SK-N-SH (cell line): Measurements from ENCODE around the gene MRPS22. TPM values are rescaled to one million over a fixed set of nuclear protein-coding genes. Genes with fewer than 3 reads are reported as not detected.

Experiments used
- CTCF ChIA-PET: fragments of 300-600, 350-600 bp; formaldehyde crosslinking; extraction: SDS; loops from one replicate; lab custom pipeline; 2021; lab: Yijun Ruan, JAX
- POLR2A ChIA-PET: fragments of 350-600 bp; sonication (Branson Sonifier 250); formaldehyde crosslinking; extraction: SDS; loops from one replicate; lab custom pipeline; 2020; ENCODE audit warnings: antibody characterized with exemption, inconsistent platforms; lab: Yijun Ruan, JAX
- DNase-seq: peaks from one replicate; pipeline ENCODE4 v3.0.0; 2012
- H2AFZ ChIP-seq: fragments of 200-600 bp; sonication (generic); 2 replicates; pipeline ENCODE4 v1.8.1; 2016; ENCODE audit warnings: antibody characterized with exemption, mild to moderate bottlenecking, low read depth
- H3F3A ChIP-seq: fragments of 200-600 bp; sonication (generic); replicated peaks from 2 replicates; pipeline ENCODE3; 2016; ENCODE audit warnings: antibody characterized with exemption, mild to moderate bottlenecking; ENCODE audit not compliant: insufficient read depth
- H3K27ac ChIP-seq, 2 experiments: fragments of 200-500 bp in 1 of 2; fragments of 200-600 bp in 1 of 2; sonication (Bioruptor generic) in 1 of 2; sonication (generic), shearing (Covaris generic) in 1 of 2; 2 replicates each; pipeline versions ENCODE4 v1.5.1 to v1.6.1; 2014 to 2016; ENCODE audit warnings: low read depth in 2 of 2, inconsistent platforms in 1 of 2, low read length in 1 of 2, mild to moderate bottlenecking in 1 of 2, mixed read lengths in 1 of 2
- H3K27me3 ChIP-seq: fragments of 200-600 bp; sonication (generic), shearing (Covaris generic); 2 replicates; pipeline ENCODE4 v1.6.1; 2016; ENCODE audit warnings: mixed run types; ENCODE audit not compliant: insufficient read depth
- H3K36me3 ChIP-seq, 2 experiments: fragments of 200-500 bp in 1 of 2; fragments of 200-600 bp in 1 of 2; sonication (Bioruptor generic) in 1 of 2; sonication (generic) in 1 of 2; replicated peaks in 1 of 2; 2 replicates each; pipeline versions ENCODE3 to v1.5.1; 2014 to 2016; ENCODE audit warnings: low read length in 1 of 2, mild to moderate bottlenecking in 1 of 2; ENCODE audit not compliant: insufficient read depth in 2 of 2, control insufficient read depth in 1 of 2
- H3K4me1 ChIP-seq, 2 experiments: fragments of 200-500 bp in 1 of 2; fragments of 200-600 bp in 1 of 2; sonication (Bioruptor generic) in 1 of 2; sonication (generic), shearing (Covaris generic) in 1 of 2; 2 replicates each; pipeline versions ENCODE4 v1.5.1 to v1.6.1; 2014 to 2016; ENCODE audit warnings: low read depth in 1 of 2, low read length in 1 of 2, mixed run types in 1 of 2; ENCODE audit not compliant: insufficient read depth in 2 of 2, control insufficient read depth in 1 of 2
- H3K4me2 ChIP-seq: fragments of 200-600 bp; sonication (generic), shearing (Covaris generic); 2 replicates; pipeline ENCODE4 v1.6.1; 2017; ENCODE audit warnings: mixed run types
- H3K4me3 ChIP-seq, 2 experiments: fragments of 200-500 bp in 1 of 2; fragments of 200-600 bp in 1 of 2; sonication (Bioruptor generic) in 1 of 2; sonication (generic), shearing (Covaris generic) in 1 of 2; 2 replicates each; pipeline versions ENCODE4 v1.5.1 to v1.8.1; 2014 to 2016; ENCODE audit warnings: low read depth in 2 of 2, inconsistent platforms in 1 of 2, low read length in 1 of 2, mild to moderate bottlenecking in 1 of 2, mixed read lengths in 1 of 2, moderate library complexity in 1 of 2
- H3K79me2 ChIP-seq: fragments of 200-600 bp; sonication (generic); 2 replicates; pipeline ENCODE4 v1.8.1; 2017; ENCODE audit warnings: mild to moderate bottlenecking; ENCODE audit not compliant: insufficient read depth
- H3K9ac ChIP-seq: fragments of 200-600 bp; sonication (generic); 2 replicates; pipeline ENCODE4 v1.6.1; 2017; ENCODE audit warnings: mixed run types
- H3K9me2 ChIP-seq: fragments of 200-600 bp; sonication (generic); 2 replicates; pipeline ENCODE4 v1.6.1; 2017; ENCODE audit warnings: mixed run types
- H3K9me3 ChIP-seq: fragments of 200-600 bp; sonication (generic); 2 replicates; pipeline ENCODE4 v1.6.1; 2017; ENCODE audit warnings: mixed run types, mild to moderate bottlenecking, moderate library complexity
- H4K20me1 ChIP-seq: fragments of 200-600 bp; sonication (generic); 2 replicates; pipeline ENCODE4 v1.6.1; 2017; ENCODE audit warnings: mild to moderate bottlenecking, mixed run types; ENCODE audit not compliant: insufficient read depth
- CTCF ChIP-seq: fragments of 200-600 bp; sonication (generic); IDR thresholded peaks from 2 replicates; pipeline ENCODE4 v1.6.1; 2017; ENCODE audit warnings: antibody characterized with exemption, mild to moderate bottlenecking, moderate library complexity
- FOSL2 ChIP-seq: IDR thresholded peaks from 2 replicates; pipeline ENCODE4 v1.4.0; 2012; ENCODE audit warnings: low read depth, mild to moderate bottlenecking, moderate library complexity, borderline replicate concordance
- FOXJ3 ChIP-seq: sonication (generic); formaldehyde crosslinking; IDR thresholded peaks from 2 replicates; pipeline ENCODE4 v1.5.1; 2020; ENCODE audit warnings: mild to moderate bottlenecking, missing genetic modification reagents
- FOXM1 ChIP-seq: IDR thresholded peaks from 2 replicates; pipeline ENCODE4 v1.4.0; 2012; ENCODE audit warnings: low read depth, mild to moderate bottlenecking
- GABPA ChIP-seq: IDR thresholded peaks from 2 replicates; pipeline ENCODE4 v1.4.0; 2012; ENCODE audit warnings: low read depth, mild to moderate bottlenecking
- IRF3 ChIP-seq: fragments of 150-350 bp; IDR thresholded peaks from 2 replicates; pipeline ENCODE4 v1.6.1; 2016; ENCODE audit warnings: mild to moderate bottlenecking, low read depth, low read length
- JUND ChIP-seq: IDR thresholded peaks from 2 replicates; pipeline ENCODE4 v1.4.0; 2012
- MAX ChIP-seq: IDR thresholded peaks from 2 replicates; pipeline ENCODE4 v1.4.0; 2012; ENCODE audit warnings: low read depth
- MEF2A ChIP-seq: IDR thresholded peaks from 2 replicates; pipeline ENCODE4 v1.4.0; 2012; ENCODE audit warnings: low read depth, borderline replicate concordance
- MXI1 ChIP-seq: IDR thresholded peaks from 2 replicates; pipeline ENCODE4 v1.6.1; 2012; ENCODE audit warnings: mild to moderate bottlenecking, low read depth, low read length, improper control_type of control experiment
- RXRA ChIP-seq: IDR thresholded peaks from 2 replicates; pipeline ENCODE4 v1.4.0; 2012; ENCODE audit warnings: low read depth, mild to moderate bottlenecking, borderline replicate concordance
- SIN3A ChIP-seq: IDR thresholded peaks from 2 replicates; pipeline ENCODE4 v1.6.1; 2012; ENCODE audit warnings: low read depth, mild to moderate bottlenecking, low read length, moderate library complexity, borderline replicate concordance
- USF2 ChIP-seq: fragments of 150-350 bp; IDR thresholded peaks from 2 replicates; pipeline ENCODE4 v1.6.1; 2017; ENCODE audit warnings: antibody characterized with exemption, low read length, low read depth, borderline replicate concordance
- WGBS: methylation state at CpG from one replicate; pipeline ENCODE4 v1.1.6; 2017; ENCODE audit warnings: low lambda C conversion rate; 5-methylcytosine and 5-hydroxymethylcytosine counted together
- polyA plus RNA-seq, 3 experiments: library from polyadenylated mRNA; depleted of rRNA; stranded (reverse); fragments of >200 nt; gene quantifications; 2 replicates each; pipeline ENCODE4 v1.2.3, GENCODE V29; 2012

Gene MRPS22
- polyA plus RNA-seq, 1 of the 3 experiments (the other 2 are of a cell fraction): 50.6 TPM

- ChIA-PET CTCF (interaction anchor here (0.7 to 8.6 kb wide), 5 partner anchors 13 to 1529 kb away, joined by 3 to 83 read pairs (median 17); no protein-coding TSS in a partner anchor), POLR2A (no interaction called here)
- Histone ChIP-seq H3F3A (no peaks in the 10 kb centered on the region), H3K9me3 (no peaks in the 10 kb centered on the region), H4K20me1 (no peaks in the 10 kb centered on the region), H3K4me2 (no peak overlapping the region), H3K79me2 (no peaks in the 10 kb centered on the region), H3K27ac (no peak overlapping the region), H3K9ac (no peak overlapping the region), H3K9me2 (no peaks in the 10 kb centered on the region), H3K27me3 (no peaks in the 10 kb centered on the region), H2AFZ (no peak overlapping the region), H3K4me1 (peaks cover 9 to 13% of the 10 kb centered on the region in 2 experiments; a peak in 2 of 4 replicates), H3K4me3 (no peak overlapping the region), H3K36me3 (no peaks in the 10 kb centered on the region)
- no peak for DNase-seq
- WGBS: 58% methylated on average over 6 of the region's 6 CpGs
- TF ChIP-seq MEF2A: no peak
- TF ChIP-seq RXRA: no peak; the same call in 1 of the 2 replicates
- no peak for TF ChIP-seq MAX
- no peak for TF ChIP-seq IRF3
- no peak for TF ChIP-seq MXI1
- no peak for TF ChIP-seq FOXJ3 (CRISPR knock-in tag)
- TF ChIP-seq CTCF: no peak
- TF ChIP-seq GABPA: no peak
- no peak for TF ChIP-seq USF2
Observed at GRCh38 chr3:139317215-139317614, 26.6 kb upstream of the MRPS22 start.

GRCh38 chr3:139317660-139318430, 26.0 kb upstream of the MRPS22 start:
- 100% methylated on average over 3 of the region's 8 CpGs for WGBS

More at GRCh38 chr3:139317660-139318430, 26.0 kb upstream of the MRPS22 start:
- CTCF ChIA-PET: interaction anchor here (0.7 to 8.6 kb wide), 7 partner anchors 11 to 1528 kb away, joined by 3 to 83 read pairs (median 11); no protein-coding TSS in a partner anchor
- no peak overlapping the region for H3K27ac ChIP-seq
- no peaks in the 10 kb centered on the region for H3F3A ChIP-seq
- H3K36me3 ChIP-seq: no peaks in the 10 kb centered on the region
- H3K9me3 ChIP-seq: no peaks in the 10 kb centered on the region
- no peak overlapping the region for H2AFZ ChIP-seq
- no peak overlapping the region for H3K4me2 ChIP-seq
- no peak for DNase-seq
- POLR2A ChIA-PET: interaction anchor here (0.6 kb wide), 2 partner anchors 324 to 400 kb away, joined by 3 read pairs; no protein-coding TSS in a partner anchor
- TF ChIP-seq FOXM1 (no peak), CTCF (no peak), SIN3A (no peak), MXI1 (no peak), JUND (no peak), FOSL2 (no peak)
- TF ChIP-seq, all 33 proteins: peak for 0
- no peaks in the 10 kb centered on the region for H4K20me1 ChIP-seq
- no peak overlapping the region for H3K9ac ChIP-seq
- no peak overlapping the region for H3K4me3 ChIP-seq
- no peaks in the 10 kb centered on the region for H3K79me2 ChIP-seq
- peaks cover 5 to 13% of the 10 kb centered on the region in 2 experiments; a peak in 2 of 4 replicates for H3K4me1 ChIP-seq
- no peaks in the 10 kb centered on the region for H3K27me3 ChIP-seq
- H3K9me2 ChIP-seq: no peaks in the 10 kb centered on the region
